ENCODE data around the gene LRMDA. TPM values are rescaled to one million over a fixed set of nuclear protein-coding genes. Genes with fewer than 3 reads are reported as not detected.

The LRMDA gene
- total RNA-seq, 2 donors from 2014 or later: 9.6 to 12.6 TPM

DNA sequence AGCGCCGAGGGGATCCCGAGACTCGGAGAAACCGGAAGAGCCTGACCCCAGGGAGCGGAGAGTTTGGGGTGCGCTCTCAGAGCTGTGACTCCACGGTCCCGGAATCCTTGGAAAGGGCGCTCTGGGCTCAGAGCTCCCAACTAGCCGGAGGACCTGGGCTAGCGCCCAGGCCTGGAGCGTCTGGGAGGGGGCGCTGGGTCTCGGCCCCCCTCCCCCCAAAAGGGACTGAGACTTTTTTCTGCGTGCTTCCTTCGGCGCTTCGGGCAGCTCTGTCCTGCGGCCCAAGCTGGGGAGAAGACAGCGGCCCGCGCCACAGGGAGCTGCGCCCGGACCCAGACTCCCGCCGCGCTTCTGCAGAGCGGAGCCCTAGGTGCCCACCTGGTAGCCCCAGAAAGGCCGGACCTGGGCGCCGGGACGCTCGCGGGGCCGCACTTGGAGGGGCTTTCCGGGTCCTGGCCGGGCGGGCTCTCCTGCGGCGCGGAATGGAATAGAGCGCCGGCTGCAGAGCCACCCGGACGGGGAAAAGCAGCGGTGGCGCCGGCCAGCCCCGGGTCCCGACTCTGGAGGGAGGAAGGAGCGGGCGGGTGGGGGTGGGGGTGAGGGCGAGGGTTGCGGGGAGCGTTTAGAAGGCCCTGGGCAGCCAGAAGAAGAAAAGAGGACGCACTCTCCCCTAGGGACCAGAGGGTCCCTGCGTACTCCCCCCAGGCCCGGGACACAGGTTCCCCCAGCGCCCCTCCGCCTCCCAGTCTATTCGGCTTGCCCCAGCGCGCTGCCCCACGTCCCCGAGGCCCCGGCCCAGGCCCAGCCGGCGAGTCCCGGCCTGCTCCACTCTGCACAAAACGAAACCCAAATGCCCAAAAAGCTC lies 34.6 kb upstream of the LRMDA start:
- peaks cover 5% of the 10 kb centered on the region for H3K4me1 ChIP-seq (replicated peaks)
- peak; percentile 22 for DNase-seq (ENCODE audit: low spot score)
- H3K27me3 ChIP-seq (replicated peaks; ENCODE audit: insufficient read depth): no peaks in the 10 kb centered on the region
- TF ChIP-seq, protein P1, sequence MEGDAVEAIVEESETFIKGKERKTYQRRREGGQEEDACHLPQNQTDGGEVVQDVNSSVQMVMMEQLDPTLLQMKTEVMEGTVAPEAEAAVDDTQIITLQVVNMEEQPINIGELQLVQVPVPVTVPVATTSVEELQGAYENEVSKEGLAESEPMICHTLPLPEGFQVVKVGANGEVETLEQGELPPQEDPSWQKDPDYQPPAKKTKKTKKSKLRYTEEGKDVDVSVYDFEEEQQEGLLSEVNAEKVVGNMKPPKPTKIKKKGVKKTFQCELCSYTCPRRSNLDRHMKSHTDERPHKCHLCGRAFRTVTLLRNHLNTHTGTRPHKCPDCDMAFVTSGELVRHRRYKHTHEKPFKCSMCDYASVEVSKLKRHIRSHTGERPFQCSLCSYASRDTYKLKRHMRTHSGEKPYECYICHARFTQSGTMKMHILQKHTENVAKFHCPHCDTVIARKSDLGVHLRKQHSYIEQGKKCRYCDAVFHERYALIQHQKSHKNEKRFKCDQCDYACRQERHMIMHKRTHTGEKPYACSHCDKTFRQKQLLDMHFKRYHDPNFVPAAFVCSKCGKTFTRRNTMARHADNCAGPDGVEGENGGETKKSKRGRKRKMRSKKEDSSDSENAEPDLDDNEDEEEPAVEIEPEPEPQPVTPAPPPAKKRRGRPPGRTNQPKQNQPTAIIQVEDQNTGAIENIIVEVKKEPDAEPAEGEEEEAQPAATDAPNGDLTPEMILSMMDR (IDR thresholded peaks at IDR 0.05): no peak
- TF ChIP-seq POLR2A (IDR thresholded peaks at IDR 0.05): no peak
- TF ChIP-seq POLR2AphosphoS5 (IDR thresholded peaks at IDR 0.05): no peak
- H3K27ac ChIP-seq: peak overlapping the region; percentile 98 to 99
- H3K36me3 ChIP-seq: peaks cover 0 to 14% of the 10 kb centered on the region in 2 donors
- peak overlapping the region; percentile 98 to 100 for H3K4me3 ChIP-seq
- no peaks in the 10 kb centered on the region for H3K9me3 ChIP-seq
- WGBS: 11% methylated on average over 51 of the region's 71 CpGs
- intact Hi-C loops (cut with DNase I): loop anchor here (5.0 to 10.0 kb wide), 2 partner anchors 518 to 845 kb away; no protein-coding TSS in a partner anchor

DNA sequence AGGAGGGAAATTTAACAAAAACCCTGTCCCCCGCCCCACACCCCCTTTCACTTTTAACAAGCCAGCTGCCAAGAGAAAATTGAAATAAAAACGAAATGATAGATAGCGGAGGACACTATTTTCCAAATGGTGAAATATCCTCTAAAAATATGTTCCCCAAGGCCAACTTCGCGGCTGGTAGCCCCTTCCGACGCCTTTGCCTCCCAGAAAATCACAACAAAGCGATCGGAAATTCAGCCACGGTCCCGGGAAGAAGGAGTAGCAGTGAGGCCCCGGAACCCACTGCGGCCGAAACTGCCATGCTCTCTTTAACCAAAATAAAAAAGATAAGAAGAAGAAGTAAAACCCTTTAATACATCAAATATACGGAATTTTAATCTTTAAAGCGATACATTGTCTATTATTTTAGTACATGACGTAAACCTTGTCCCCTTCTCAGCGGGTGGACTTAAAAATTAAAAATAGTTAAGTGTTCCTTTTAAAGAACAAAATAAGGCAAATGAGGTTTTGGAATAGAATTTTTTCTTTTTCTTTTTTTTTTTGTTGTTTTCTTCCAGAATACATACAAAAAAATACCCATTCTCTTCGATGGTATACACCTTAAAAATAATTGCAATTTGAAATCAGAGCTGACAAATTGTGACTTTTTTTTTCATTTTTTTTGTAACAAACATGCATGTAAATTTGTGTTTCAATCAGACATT lies 33.8 kb upstream of the LRMDA start:
- Histone ChIP-seq H3K27ac (peak overlapping the region; percentile 98 to 99), H3K36me3 (peaks cover 0 to 14% of the 10 kb centered on the region in 2 donors), H3K27me3 (replicated peaks; ENCODE audit: insufficient read depth) (no peaks in the 10 kb centered on the region), H3K4me1 (replicated peaks) (peaks cover 5% of the 10 kb centered on the region), H3K4me3 (peak overlapping the region; percentile 98 to 100), H3K9me3 (no peaks in the 10 kb centered on the region)
- intact Hi-C loops (cut with DNase I): loop anchor here (5.0 to 10.0 kb wide), 2 partner anchors 517 to 845 kb away; no protein-coding TSS in a partner anchor
- DNase-seq (ENCODE audit: low spot score): peak; percentile 24
- TF ChIP-seq POLR2AphosphoS5 (IDR thresholded peaks at IDR 0.05) (no peak), POLR2A (IDR thresholded peaks at IDR 0.05) (no peak)
- TF ChIP-seq, protein P1 (IDR thresholded peaks at IDR 0.05): no peak
- WGBS: 14% methylated on average over 19 of the region's 19 CpGs

DNA sequence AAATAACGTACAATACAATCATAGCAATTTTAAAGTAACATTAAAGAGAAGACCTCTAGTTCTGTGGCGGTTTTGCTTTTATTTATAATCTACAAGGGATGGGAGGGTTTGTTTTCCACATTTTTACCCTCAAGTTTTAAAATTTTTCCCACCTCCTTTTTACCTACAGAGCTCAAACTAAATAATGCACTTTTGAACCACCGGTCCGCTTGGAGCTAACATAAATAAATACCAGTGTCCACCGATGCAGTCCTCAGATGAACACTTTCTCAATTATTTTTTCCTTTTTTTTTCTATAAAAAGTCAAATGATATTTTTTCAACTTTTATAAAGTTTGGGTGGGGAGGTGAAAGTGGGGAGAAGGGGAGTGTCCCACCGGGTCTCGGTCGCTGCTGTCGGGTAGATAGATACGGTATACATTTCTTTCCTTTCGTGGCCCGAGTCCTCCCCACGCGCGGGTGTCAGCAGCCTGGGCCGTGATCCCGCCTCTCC lies 33.2 kb upstream of the LRMDA start:
- DNase-seq (ENCODE audit: low spot score): no peak
- no peaks in the 10 kb centered on the region for H3K27me3 ChIP-seq (replicated peaks; ENCODE audit: insufficient read depth)
- H3K9me3 ChIP-seq: no peaks in the 10 kb centered on the region
- intact Hi-C loops (cut with DNase I): loop anchor here (5.0 to 10.0 kb wide), 2 partner anchors 517 to 844 kb away; no protein-coding TSS in a partner anchor
- 3% methylated on average over 17 of the region's 17 CpGs for WGBS
- peaks cover 5% of the 10 kb centered on the region for H3K4me1 ChIP-seq (replicated peaks)
- peak overlapping the region; percentile 98 to 100 for H3K4me3 ChIP-seq
- H3K36me3 ChIP-seq: peaks cover 0 to 14% of the 10 kb centered on the region in 2 donors
- no peak for TF ChIP-seq POLR2A (IDR thresholded peaks at IDR 0.05)
- no peak for TF ChIP-seq POLR2AphosphoS5 (IDR thresholded peaks at IDR 0.05)
- TF ChIP-seq, protein P1 (IDR thresholded peaks at IDR 0.05): no peak
- H3K27ac ChIP-seq: peak overlapping the region; percentile 98 to 99

DNA sequence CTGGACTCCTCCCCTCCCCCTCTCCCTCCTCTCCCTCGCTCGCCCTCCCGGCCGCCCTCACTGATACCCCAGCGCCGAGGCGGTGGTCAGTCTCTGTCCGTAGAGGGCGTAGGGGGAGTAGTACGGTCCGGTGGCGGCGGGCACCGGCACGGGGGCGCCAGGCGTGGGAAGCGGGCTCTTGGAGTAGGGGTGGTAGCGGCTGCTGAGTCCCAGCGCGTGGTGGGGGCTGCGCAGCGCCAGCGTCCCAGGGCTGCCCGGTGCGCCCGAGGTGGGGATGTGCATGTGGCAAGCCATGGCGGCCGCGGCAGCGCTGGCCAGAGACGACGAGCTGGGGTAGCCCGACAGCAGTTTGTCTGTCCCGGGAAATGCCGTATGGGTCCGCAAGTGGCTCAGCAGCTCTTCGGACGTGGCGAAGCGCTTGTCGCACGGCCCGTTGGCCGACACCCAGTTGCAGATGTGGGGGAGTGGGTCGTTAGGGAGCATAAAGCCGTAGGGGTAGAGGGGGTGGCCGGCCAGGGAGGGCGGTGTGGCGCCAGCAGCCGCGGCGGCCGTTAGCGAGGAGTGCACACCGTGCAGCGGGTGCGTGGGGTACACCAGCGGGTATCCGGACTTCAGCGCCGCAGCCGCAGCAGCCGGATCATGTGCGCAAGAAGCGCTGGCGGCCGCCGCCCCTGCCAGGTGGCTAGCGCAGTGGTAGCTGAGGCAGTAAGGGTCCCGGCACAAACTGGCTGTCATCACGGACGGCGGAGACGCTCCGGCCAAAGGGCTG lies 32.5 kb upstream of the LRMDA start:
- Histone ChIP-seq H3K4me3 (peak overlapping the region; percentile 98 to 100), H3K27ac (peak overlapping the region; percentile 98 to 99), H3K36me3 (peaks cover 0 to 14% of the 10 kb centered on the region in 2 donors), H3K27me3 (replicated peaks; ENCODE audit: insufficient read depth) (no peaks in the 10 kb centered on the region), H3K4me1 (replicated peaks) (peaks cover 5% of the 10 kb centered on the region), H3K9me3 (no peaks in the 10 kb centered on the region)
- intact Hi-C loops (cut with DNase I): loop anchor here (5.0 to 10.0 kb wide), 2 partner anchors 516 to 843 kb away; no protein-coding TSS in a partner anchor
- peak; percentile 22 for DNase-seq (ENCODE audit: low spot score)
- 6% methylated on average over 68 of the region's 76 CpGs for WGBS
- peak; percentile 15 for TF ChIP-seq POLR2AphosphoS5 (IDR thresholded peaks at IDR 0.05)
- TF ChIP-seq, protein P1 (IDR thresholded peaks at IDR 0.05): no peak
- TF ChIP-seq POLR2A (IDR thresholded peaks at IDR 0.05): no peak
